T-helper 1 cell treated with Interleukin-12 subunit alpha and Interleukin-12 subunit beta and Interleukin-4 antibody, amounts not matched to agents 30 μg/mL and 1 μg/mL, for 36 hours (primary cell): Measurements from ENCODE around the gene TEX54.
"Not testable (repeated sequence)": the region's sequence is repeated elsewhere in the genome, so short reads cannot be mapped to it uniquely, and the experiment has no call there.

ENCODE experiments used
- H3K27ac Mint-ChIP-seq: one replicate; pipeline ENCODE4 v1.8.0; 2021; ENCODE audit warnings: mild to moderate bottlenecking, mixed read lengths
- H3K27me3 Mint-ChIP-seq: one replicate; pipeline ENCODE4 v1.8.0; 2021; ENCODE audit warnings: low read depth, mixed read lengths
- H3K36me3 Mint-ChIP-seq: one replicate; pipeline ENCODE4 v1.8.0; 2021; ENCODE audit warnings: low read depth, mixed read lengths
- H3K4me1 Mint-ChIP-seq: one replicate; pipeline ENCODE4 v1.8.0; 2021; ENCODE audit warnings: low read depth, mixed read lengths
- H3K4me3 Mint-ChIP-seq: one replicate; pipeline ENCODE4 v1.8.0; 2021; ENCODE audit warnings: mild to moderate bottlenecking, moderate library complexity, mixed read lengths
- H3K9me3 Mint-ChIP-seq: one replicate; pipeline ENCODE4 v1.8.0; 2021; ENCODE audit warnings: mixed read lengths

Gene TEX54

GRCh38 chr11:62847767-62848314, 15.2 kb upstream of the TEX54 start:
- Mint-ChIP-seq H3K36me3 (peaks cover 14% of the 10 kb centered on the region), H3K27me3 (no peaks in the 10 kb centered on the region), H3K4me3 (no peak overlapping the region), H3K27ac (no peak overlapping the region), H3K9me3 (no peaks in the 10 kb centered on the region), H3K4me1 (peaks cover 11% of the 10 kb centered on the region)

DNA sequence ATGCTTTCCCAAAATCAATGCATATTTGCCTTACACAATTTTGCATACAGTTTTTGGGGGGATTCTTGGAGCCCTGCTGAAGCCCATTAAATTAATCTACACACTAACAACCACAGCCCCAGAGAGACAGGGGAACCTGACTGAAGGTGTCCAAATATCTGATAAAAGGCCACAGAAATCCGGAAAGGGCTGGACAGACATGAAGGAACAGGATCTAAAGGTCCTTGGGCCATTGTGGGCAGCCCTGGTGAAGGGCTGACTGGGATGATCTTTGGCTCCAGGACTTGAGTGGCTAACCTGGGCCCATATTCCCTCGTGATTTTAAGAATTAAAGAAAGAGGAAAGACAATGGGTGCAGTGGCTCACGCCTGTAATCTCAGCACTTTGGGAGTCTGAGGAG, 13.5 kb upstream of the TEX54 start:
- no peak overlapping the region for H3K4me3 Mint-ChIP-seq
- no peak overlapping the region for H3K27ac Mint-ChIP-seq
- H3K9me3 Mint-ChIP-seq, result no peaks in the 10 kb centered on the region
- H3K27me3 Mint-ChIP-seq, result no peaks in the 10 kb centered on the region
- H3K36me3 Mint-ChIP-seq, result peaks cover 4% of the 10 kb centered on the region
- peaks cover 2% of the 10 kb centered on the region for H3K4me1 Mint-ChIP-seq

DNA sequence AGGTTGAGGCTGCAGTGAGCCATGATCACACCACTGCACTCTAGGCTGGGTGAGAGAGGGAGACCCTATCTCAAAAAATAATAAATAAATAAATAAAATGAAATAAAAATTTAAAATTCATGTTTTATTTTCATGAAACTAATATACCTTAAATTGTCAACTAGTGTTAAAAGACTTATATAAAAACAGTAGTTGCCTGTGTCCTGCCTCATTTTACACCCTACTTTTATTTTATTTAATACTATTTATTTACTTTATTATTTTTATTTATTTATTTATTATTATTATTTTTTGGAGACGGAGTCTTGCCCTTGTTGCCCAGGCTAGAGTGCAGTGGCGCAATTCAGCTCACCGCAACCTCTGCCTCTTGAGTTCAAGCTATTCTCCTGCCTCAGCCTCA, 11.5 kb upstream of the TEX54 start:
- Mint-ChIP-seq H3K4me3 (no peak overlapping the region), H3K36me3 (peaks cover 9% of the 10 kb centered on the region), H3K27ac (no peak overlapping the region), H3K9me3 (no peaks in the 10 kb centered on the region), H3K4me1 (peaks cover 14% of the 10 kb centered on the region), H3K27me3 (no peaks in the 10 kb centered on the region)

DNA sequence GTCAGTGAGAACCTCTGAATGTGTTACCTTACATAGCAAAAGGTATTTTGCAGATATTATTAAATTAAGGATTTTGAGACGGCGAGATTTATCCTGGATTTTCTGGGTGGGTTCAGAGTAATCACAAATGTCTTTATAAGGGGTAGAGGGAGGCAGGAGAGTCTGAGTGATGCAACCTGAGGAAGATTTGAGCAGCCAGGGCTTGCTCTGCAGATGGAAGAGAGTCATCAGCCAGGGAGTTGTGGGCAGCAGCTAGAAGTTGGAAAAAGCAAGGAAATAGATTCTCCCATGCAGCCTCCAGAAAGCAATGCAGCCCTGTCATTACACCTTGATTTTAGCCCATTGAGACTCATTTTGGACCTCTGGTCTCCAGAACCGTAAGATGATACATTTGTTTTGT, 10.8 kb upstream of the TEX54 start:
- H3K4me3 Mint-ChIP-seq, result no peak overlapping the region
- H3K27me3 Mint-ChIP-seq, result no peaks in the 10 kb centered on the region
- H3K36me3 Mint-ChIP-seq, result peaks cover 8% of the 10 kb centered on the region
- no peaks in the 10 kb centered on the region for H3K9me3 Mint-ChIP-seq
- no peak overlapping the region for H3K27ac Mint-ChIP-seq
- peaks cover 16% of the 10 kb centered on the region for H3K4me1 Mint-ChIP-seq

GRCh38 chr11:62842891-62843290, 10.2 kb upstream of the TEX54 start:
- not testable (repeated sequence) for H3K36me3 Mint-ChIP-seq, H3K9me3 Mint-ChIP-seq, H3K27me3 Mint-ChIP-seq, H3K4me3 Mint-ChIP-seq, H3K27ac Mint-ChIP-seq
- peaks cover 16% of the 10 kb centered on the region for H3K4me1 Mint-ChIP-seq

GRCh38 chr11:62842171-62842741, 9.6 kb upstream of the TEX54 start:
- Mint-ChIP-seq H3K9me3 (no peaks in the 10 kb centered on the region), H3K27me3 (no peaks in the 10 kb centered on the region), H3K4me1 (peaks cover 20% of the 10 kb centered on the region), H3K36me3 (peaks cover 11% of the 10 kb centered on the region), H3K27ac (no peak overlapping the region), H3K4me3 (no peak overlapping the region)

DNA sequence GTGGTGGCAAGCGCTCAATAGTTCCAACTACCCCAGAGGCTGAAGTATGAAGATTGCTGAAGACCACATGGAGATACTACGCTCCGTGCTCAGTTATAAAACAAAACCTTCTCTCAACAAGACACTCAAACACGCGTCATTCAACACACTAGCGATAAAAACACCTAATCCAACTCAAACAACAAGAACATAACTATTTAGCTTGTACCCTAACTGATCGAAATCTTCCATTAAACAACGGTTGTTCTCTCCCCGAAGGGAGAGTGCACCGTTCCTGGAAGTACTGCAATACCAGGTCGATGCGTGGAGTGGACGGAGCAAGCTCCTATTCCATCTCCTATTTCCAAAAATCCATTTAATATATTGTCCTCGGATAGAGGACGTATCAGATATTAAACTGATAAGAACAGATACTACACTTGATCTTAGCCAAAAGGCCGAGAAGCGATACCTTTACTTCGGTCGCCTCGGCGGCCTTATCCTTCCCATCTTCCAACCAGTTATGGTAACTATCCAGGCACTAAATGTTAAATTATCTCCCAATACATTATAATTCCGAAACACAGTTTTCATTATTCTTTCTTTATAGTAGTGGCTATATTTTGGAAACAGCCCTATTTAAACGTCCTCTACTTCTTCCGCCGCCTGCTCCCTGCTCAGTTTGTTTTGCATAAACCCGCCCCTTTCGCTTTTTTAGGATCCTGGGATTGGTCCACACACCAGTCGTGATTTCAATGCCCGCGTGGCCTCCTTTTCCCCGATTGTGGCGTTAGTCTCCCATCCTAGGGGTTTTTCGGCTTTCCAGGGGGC, 8.9 kb upstream of the TEX54 start:
- no peak overlapping the region for H3K4me3 Mint-ChIP-seq
- H3K9me3 Mint-ChIP-seq, result no peaks in the 10 kb centered on the region
- H3K36me3 Mint-ChIP-seq, result peaks cover 13% of the 10 kb centered on the region
- no peaks in the 10 kb centered on the region for H3K27me3 Mint-ChIP-seq
- no peak overlapping the region for H3K27ac Mint-ChIP-seq
- peaks cover 22% of the 10 kb centered on the region for H3K4me1 Mint-ChIP-seq

GRCh38 chr11:62840721-62841360, 8.2 kb upstream of the TEX54 start:
- H3K9me3 Mint-ChIP-seq, H3K27me3 Mint-ChIP-seq, H3K4me3 Mint-ChIP-seq, H3K27ac Mint-ChIP-seq: not testable (repeated sequence)
- H3K4me1 Mint-ChIP-seq, result peaks cover 23% of the 10 kb centered on the region
- peaks cover 16% of the 10 kb centered on the region for H3K36me3 Mint-ChIP-seq

- peaks cover 26% of the 10 kb centered on the region for H3K36me3 Mint-ChIP-seq
- H3K4me1 Mint-ChIP-seq, result peaks cover 30% of the 10 kb centered on the region
- no peak within 1 kb of the TSS for H3K27ac Mint-ChIP-seq
- no peak within 1 kb of the TSS for H3K4me3 Mint-ChIP-seq
- H3K9me3 Mint-ChIP-seq, result no peaks in the 10 kb centered on the region
- no peaks in the 10 kb centered on the region for H3K27me3 Mint-ChIP-seq
These were observed 6.7 kb upstream of the TEX54 start, which contains the start of gene WDR74 for GRCh38 chr11:62839050-62839945. WDR74 (minus strand) TSS chr11:62839590; CDS start chr11:62839570, 20 bp downstream.

DNA sequence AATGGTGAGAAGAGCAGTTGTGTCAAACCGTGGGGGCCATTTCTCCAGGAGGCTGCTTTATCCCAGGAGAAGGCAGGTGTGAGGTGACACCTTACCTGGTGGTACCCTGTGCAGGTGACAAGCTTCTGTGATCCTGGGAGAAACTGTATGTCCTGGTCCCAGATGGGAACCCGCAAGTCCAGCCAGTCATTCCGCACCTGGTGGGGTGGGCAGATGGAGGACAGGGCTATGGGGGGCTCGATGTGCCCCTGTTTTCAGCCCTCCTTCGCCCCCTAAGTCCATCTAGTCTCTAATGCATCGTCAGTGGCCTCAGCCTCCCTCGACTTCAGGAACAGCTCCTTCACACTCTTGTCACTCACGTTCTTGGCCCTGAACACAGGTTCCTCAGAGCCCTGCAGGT, 2.7 kb upstream of the TEX54 start:
- Mint-ChIP-seq H3K4me3 (no peak overlapping the region), H3K27ac (no peak overlapping the region), H3K9me3 (no peaks in the 10 kb centered on the region), H3K27me3 (no peaks in the 10 kb centered on the region), H3K36me3 (peaks cover 41% of the 10 kb centered on the region), H3K4me1 (peaks cover 40% of the 10 kb centered on the region)

DNA sequence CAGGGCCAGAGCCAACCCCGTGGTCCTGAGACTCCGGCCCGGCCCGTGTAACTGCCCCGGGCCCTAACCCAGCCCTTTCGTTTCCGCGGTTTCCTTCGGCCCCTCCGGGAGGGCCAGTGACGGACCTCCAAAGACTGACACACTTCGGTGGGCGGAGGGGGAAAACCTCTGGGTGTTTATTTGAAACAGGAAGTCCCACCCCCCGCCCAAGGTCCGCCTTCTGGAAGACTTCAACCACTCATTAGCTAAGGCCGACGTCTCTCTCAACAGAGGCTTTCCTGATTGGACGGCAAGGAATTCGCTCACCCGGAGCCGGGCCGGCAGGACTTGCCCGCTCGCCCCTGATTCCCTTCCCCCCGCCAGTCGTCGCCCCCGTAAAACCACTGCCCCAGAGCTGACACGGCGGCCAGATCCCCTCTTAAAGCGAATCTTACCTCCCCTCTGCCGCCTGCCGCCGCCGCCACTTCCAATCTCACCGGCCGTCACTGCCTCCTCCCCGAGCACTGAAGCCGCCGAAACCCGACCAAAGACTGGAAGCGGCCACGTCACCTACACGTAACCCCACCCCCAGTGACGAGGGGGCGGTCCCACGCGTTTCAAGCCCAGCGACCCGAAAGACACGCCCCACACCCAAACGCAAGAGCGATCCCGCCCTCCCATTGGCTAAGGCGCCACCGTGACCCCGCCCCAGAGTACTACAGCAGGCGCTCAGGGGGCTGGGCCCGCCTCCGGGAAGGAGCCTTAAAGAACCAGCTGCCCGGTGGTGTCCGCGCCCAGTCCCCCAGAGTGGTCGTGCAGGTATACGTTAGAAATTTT, 913 bp downstream of the TEX54 start, which contains the start of gene STX5:
Gene STX5, minus strand, starts transcription at position 532 of the 816 bp plus-strand sequence. CDS start 808 bp downstream, outside the sequence.
- H3K4me3 Mint-ChIP-seq, result peak within 1 kb of the TSS; percentile 91

DNA sequence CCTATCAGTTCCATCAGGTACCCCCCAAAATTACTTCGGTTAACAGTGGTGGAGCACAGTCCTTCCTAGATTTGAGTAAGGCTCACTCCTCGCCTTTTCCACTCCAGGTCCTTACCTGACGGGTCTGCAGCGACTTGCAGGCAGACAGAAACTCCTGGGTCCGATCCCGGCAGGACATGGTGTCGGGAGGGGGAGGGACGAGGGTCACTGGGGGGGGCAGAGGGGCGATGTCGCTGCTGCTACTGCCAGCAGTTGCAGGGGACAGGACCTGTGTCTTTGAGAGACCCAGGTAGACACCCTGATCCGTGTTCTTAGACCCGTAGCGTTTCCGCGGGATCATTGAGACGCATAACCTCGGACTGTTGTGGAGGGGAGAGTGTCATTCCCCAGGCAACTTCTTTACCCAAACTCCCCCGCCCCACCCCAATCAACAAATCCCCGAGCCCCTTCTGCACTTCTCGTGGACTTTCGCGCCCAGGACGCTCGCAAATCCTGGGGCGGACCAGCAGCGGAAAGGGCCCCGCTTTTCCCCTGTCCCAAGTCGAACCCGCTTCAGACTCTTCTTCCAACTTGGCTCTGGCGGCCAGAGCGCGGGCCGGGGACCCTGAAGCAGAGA, 1.6 kb downstream of the TEX54 start:
- Mint-ChIP-seq H3K4me3 (peak overlapping the region; percentile 91), H3K27me3 (no peaks in the 10 kb centered on the region), H3K36me3 (peaks cover 36% of the 10 kb centered on the region), H3K27ac (peak overlapping the region; percentile 99), H3K4me1 (peaks cover 30% of the 10 kb centered on the region), H3K9me3 (no peaks in the 10 kb centered on the region)

More for the DNA sequence above, 913 bp downstream of the TEX54 start, which contains the start of gene STX5:
- H3K36me3 Mint-ChIP-seq, result peaks cover 41% of the 10 kb centered on the region
- H3K4me1 Mint-ChIP-seq, result peaks cover 33% of the 10 kb centered on the region
- no peaks in the 10 kb centered on the region for H3K27me3 Mint-ChIP-seq
- no peaks in the 10 kb centered on the region for H3K9me3 Mint-ChIP-seq
- peak within 1 kb of the TSS; percentile 99 for H3K27ac Mint-ChIP-seq

- H3K4me3 Mint-ChIP-seq, H3K27ac Mint-ChIP-seq, H3K27me3 Mint-ChIP-seq, H3K9me3 Mint-ChIP-seq: not testable (repeated sequence)
- peaks cover 39% of the 10 kb centered on the region for H3K36me3 Mint-ChIP-seq
- peaks cover 17% of the 10 kb centered on the region for H3K4me1 Mint-ChIP-seq
These were observed 4.5 kb downstream of the TEX54 start for GRCh38 chr11:62828130-62828529.
